ENCODE results near the gene QRICH1.

The QRICH1 gene

DNA sequence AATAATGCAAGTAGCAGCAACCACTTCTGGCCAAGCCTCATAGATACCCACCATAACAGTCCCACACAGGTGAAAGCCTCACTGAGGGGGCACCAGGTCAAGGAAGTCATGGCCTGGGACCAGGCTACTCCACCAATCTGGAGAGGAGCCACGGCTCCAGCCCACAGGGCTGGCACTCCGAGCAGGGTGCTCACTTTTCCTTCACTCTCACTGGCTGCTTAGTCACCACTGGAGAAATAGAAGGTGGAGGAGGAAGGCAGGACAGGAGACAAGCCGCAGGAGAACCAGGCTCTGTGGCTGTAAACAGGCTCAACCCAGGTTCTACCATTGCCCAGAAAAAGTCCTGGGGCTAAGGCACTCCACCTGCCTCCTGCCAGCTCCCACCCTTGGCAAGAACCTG lies 25.6 kb upstream of the QRICH1 start:
- Histone ChIP-seq H3K9me3 (ENCODE audit: control insufficient read depth in 1 of 2, low read length in 2 of 2) (no peaks in the 10 kb centered on the region), H3K4me3 (ENCODE audit: low read depth in 1 of 2, low read length in 2 of 2) (peak overlapping the region; percentile 92 to 96), H3K27ac (ENCODE audit: low read depth, low read length) (no peak overlapping the region), H3K9ac (ENCODE audit: low read depth in 1 of 2, low read length in 2 of 2) (peak overlapping the region; percentile 90 to 96), H3K4me1 (ENCODE audit: control insufficient read depth in 1 of 2, insufficient read depth in 2 of 2, low read length in 2 of 2) (peaks cover 13 to 15% of the 10 kb centered on the region in 2 donors), H3K27me3 (ENCODE audit: control insufficient read depth in 1 of 2, insufficient read depth in 2 of 2, low read length in 2 of 2) (no peaks in the 10 kb centered on the region), H3K36me3 (ENCODE audit: control insufficient read depth in 1 of 2, insufficient read depth in 2 of 2, low read length in 2 of 2) (peaks cover 46 to 59% of the 10 kb centered on the region in 2 donors)

DNA sequence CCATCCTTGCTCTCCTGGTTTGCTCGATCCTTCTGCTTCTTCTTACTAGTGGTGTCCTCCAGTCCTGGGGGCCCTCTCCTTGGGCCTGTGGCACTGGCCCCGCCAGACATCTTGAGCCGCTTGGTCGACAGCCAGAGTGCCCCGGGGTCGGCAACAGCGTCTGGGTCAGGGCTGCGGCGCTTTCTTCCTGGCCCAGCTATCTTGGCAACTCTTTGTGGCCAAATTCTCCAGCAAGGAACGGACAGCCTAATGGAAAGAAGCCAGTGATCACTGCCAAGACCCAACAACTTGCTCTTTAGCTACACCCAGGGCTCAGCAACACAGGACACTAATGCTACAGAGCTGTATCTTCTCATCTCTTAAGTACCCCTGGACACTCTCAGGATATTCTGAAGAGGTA lies 25.2 kb upstream of the QRICH1 start:
- H3K27ac ChIP-seq (ENCODE audit: low read depth, low read length): no peak overlapping the region
- H3K36me3 ChIP-seq (ENCODE audit: control insufficient read depth in 1 of 2, insufficient read depth in 2 of 2, low read length in 2 of 2): peaks cover 47 to 59% of the 10 kb centered on the region in 2 donors
- H3K9ac ChIP-seq (ENCODE audit: low read depth in 1 of 2, low read length in 2 of 2): peak overlapping the region; percentile 90 to 96

DNA sequence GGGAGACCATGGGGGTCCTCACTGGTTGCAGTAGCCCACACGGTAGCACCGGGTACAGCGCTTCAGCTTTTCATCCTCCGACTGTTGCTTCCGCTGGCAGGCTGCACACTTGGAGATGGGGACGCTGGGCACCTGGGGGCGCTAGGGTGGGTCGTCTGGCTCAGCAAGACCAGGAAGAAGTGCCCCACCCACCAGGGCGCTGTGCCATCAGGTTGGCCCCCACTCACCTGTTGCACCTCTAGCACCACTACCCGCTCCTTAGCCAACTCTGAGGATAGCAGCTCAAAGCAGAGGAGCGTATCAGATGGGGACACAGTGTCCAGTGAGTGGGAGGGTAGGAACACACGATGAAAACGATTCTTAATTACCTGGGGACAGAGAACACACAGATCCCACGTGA lies 18.4 kb upstream of the QRICH1 start:
- no peaks in the 10 kb centered on the region for H3K27me3 ChIP-seq (ENCODE audit: control insufficient read depth in 1 of 2, insufficient read depth in 2 of 2, low read length in 2 of 2)
- H3K4me3 ChIP-seq (ENCODE audit: low read depth in 1 of 2, low read length in 2 of 2): no peak overlapping the region
- no peak overlapping the region for H3K9ac ChIP-seq (ENCODE audit: low read depth in 1 of 2, low read length in 2 of 2)
- peaks cover 8% of the 10 kb centered on the region in 2 donors for H3K4me1 ChIP-seq (ENCODE audit: control insufficient read depth in 1 of 2, insufficient read depth in 2 of 2, low read length in 2 of 2)
- H3K9me3 ChIP-seq (ENCODE audit: control insufficient read depth in 1 of 2, low read length in 2 of 2): no peaks in the 10 kb centered on the region
- peaks cover 78 to 86% of the 10 kb centered on the region in 2 donors for H3K36me3 ChIP-seq (ENCODE audit: control insufficient read depth in 1 of 2, insufficient read depth in 2 of 2, low read length in 2 of 2)
- no peak overlapping the region for H3K27ac ChIP-seq (ENCODE audit: low read depth, low read length)

More for the DNA sequence above, 25.2 kb upstream of the QRICH1 start:
- Histone ChIP-seq H3K4me1 (ENCODE audit: control insufficient read depth in 1 of 2, insufficient read depth in 2 of 2, low read length in 2 of 2) (peaks cover 13 to 15% of the 10 kb centered on the region in 2 donors), H3K4me3 (ENCODE audit: low read depth in 1 of 2, low read length in 2 of 2) (peak overlapping the region; percentile 92 to 96), H3K27me3 (ENCODE audit: control insufficient read depth in 1 of 2, insufficient read depth in 2 of 2, low read length in 2 of 2) (no peaks in the 10 kb centered on the region), H3K9me3 (ENCODE audit: control insufficient read depth in 1 of 2, low read length in 2 of 2) (no peaks in the 10 kb centered on the region)

DNA sequence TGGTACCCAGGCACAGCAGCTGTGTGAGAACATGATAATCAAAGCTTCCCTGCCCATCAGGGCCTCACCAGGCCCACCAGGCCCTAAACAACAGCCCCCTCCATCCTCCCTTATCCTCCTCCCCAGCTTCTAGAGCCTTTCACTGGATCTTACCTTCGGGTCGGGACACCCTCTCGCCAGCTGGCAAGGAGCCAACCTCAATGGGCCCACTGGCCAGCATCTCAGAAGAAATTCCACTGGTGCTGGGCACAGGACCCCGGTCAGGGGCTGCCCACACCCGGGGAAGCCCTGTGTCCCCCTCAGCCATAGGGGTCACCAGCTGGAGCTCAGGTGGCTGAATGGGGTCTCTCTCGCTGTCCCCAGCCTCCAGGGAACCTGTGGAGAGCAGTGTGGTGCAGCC lies 17.5 kb upstream of the QRICH1 start:
- Histone ChIP-seq H3K9ac (ENCODE audit: low read depth in 1 of 2, low read length in 2 of 2) (no peak overlapping the region), H3K4me1 (ENCODE audit: control insufficient read depth in 1 of 2, insufficient read depth in 2 of 2, low read length in 2 of 2) (peaks cover 8% of the 10 kb centered on the region in 2 donors), H3K9me3 (ENCODE audit: control insufficient read depth in 1 of 2, low read length in 2 of 2) (no peaks in the 10 kb centered on the region), H3K36me3 (ENCODE audit: control insufficient read depth in 1 of 2, insufficient read depth in 2 of 2, low read length in 2 of 2) (peaks cover 70 to 79% of the 10 kb centered on the region in 2 donors), H3K27me3 (ENCODE audit: control insufficient read depth in 1 of 2, insufficient read depth in 2 of 2, low read length in 2 of 2) (no peaks in the 10 kb centered on the region), H3K27ac (ENCODE audit: low read depth, low read length) (no peak overlapping the region), H3K4me3 (ENCODE audit: low read depth in 1 of 2, low read length in 2 of 2) (no peak overlapping the region)

DNA sequence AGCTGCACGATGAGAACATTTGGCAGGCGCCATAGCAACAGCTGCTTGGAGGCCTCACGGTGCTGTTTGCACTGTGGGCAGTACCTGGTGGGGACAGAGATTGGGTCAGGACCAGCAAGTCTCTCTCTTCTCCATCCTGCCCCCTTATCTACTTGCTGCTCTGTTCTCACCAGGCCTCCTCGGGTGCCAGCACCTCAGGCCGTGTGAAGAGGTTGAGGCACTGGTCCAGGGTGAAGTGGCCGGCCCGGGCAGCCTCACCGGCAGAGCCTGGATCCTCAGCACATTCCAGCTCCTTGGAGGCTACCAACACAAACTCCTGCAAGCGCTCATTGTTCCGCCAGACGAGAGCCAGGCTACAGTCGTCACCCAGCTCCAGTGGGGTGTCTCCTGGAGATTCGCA lies 16.9 kb upstream of the QRICH1 start:
- H3K27ac ChIP-seq (ENCODE audit: low read depth, low read length): no peak overlapping the region
- peaks cover 65 to 75% of the 10 kb centered on the region in 2 donors for H3K36me3 ChIP-seq (ENCODE audit: control insufficient read depth in 1 of 2, insufficient read depth in 2 of 2, low read length in 2 of 2)
- H3K9me3 ChIP-seq (ENCODE audit: control insufficient read depth in 1 of 2, low read length in 2 of 2): no peaks in the 10 kb centered on the region
- no peaks in the 10 kb centered on the region for H3K27me3 ChIP-seq (ENCODE audit: control insufficient read depth in 1 of 2, insufficient read depth in 2 of 2, low read length in 2 of 2)
- H3K4me1 ChIP-seq (ENCODE audit: control insufficient read depth in 1 of 2, insufficient read depth in 2 of 2, low read length in 2 of 2): peaks cover 10 to 11% of the 10 kb centered on the region in 2 donors
- no peak overlapping the region for H3K9ac ChIP-seq (ENCODE audit: low read depth in 1 of 2, low read length in 2 of 2)
- H3K4me3 ChIP-seq (ENCODE audit: low read depth in 1 of 2, low read length in 2 of 2): no peak overlapping the region

DNA sequence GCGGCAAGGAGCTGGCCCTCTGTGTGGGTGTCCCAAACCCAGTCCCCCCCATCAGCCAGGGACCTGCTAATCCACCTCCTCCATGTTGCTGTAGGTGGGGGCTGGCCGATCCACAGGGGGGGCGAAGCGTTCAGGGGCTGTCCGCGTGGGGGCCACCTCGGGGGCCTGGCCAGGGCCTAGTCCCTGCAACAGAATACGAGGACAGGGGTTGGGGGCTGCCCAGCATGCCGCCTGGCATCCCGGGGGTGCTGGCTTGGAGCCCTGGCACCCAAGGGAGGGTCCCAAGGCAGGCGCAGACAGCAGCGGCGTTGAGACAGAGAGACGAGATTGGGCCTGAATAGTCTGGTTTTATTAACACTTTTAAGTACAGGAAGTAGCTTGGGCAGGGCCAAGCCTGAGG lies 14.5 kb upstream of the QRICH1 start:
- no peak overlapping the region for H3K9ac ChIP-seq (ENCODE audit: low read depth in 1 of 2, low read length in 2 of 2)
- H3K4me3 ChIP-seq (ENCODE audit: low read depth in 1 of 2, low read length in 2 of 2): no peak overlapping the region
- peaks cover 42 to 51% of the 10 kb centered on the region in 2 donors for H3K36me3 ChIP-seq (ENCODE audit: control insufficient read depth in 1 of 2, insufficient read depth in 2 of 2, low read length in 2 of 2)
- H3K9me3 ChIP-seq (ENCODE audit: control insufficient read depth in 1 of 2, low read length in 2 of 2): no peaks in the 10 kb centered on the region
- H3K27ac ChIP-seq (ENCODE audit: low read depth, low read length): no peak overlapping the region
- H3K4me1 ChIP-seq (ENCODE audit: control insufficient read depth in 1 of 2, insufficient read depth in 2 of 2, low read length in 2 of 2): peaks cover 20 to 27% of the 10 kb centered on the region in 2 donors
- no peaks in the 10 kb centered on the region for H3K27me3 ChIP-seq (ENCODE audit: control insufficient read depth in 1 of 2, insufficient read depth in 2 of 2, low read length in 2 of 2)

DNA sequence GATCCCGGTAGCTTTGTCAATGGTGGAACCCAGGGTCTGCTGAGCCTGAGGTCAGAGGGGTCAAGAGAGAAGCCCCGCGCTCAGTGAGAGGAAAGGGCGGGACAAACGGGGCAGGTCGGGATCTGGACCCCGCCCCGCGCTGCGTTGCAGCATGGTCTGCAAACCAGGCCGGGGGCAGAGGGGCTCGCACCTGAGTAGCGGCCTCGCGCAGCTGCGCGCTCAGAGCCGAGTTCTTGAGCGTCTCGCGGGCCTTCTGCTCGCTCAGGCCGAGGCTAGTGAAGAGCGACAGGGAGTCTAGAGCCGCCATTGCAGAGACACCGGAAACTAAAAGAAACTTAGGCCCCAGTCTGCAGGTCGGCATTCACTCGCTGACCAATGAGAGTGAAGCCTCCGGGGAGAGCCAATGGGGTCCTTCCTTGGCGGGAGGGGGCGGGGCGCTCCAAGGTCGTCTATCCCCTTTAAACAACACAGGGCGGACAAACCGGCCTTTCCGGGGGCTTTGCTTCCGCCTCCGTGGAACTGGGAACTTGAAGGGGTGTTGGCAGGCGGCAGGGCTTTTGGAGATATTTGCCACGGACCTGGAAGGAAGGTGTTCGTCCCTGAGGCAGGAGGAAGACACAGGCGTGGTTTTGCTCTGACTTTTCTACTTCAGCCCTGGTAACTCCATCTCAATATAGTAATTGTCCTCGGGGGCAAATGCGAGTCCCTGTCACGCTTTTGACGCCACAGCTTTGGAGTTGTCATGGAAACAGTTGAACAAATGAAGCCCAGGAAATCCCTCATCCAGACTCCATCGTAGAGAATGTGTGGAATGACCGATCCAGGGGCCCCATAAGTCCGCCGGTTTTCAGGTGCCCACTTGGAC lies 10.8 kb upstream of the QRICH1 start, which contains the start of gene QARS1:
Gene QARS1 (minus strand): TSS at position 331 of the 865 bp plus-strand sequence. CDS start 24 bp downstream, at position 307.
- H3K9me3 ChIP-seq (ENCODE audit: control insufficient read depth in 1 of 2, low read length in 2 of 2): no peaks in the 10 kb centered on the region
- no peaks in the 10 kb centered on the region for H3K27me3 ChIP-seq (ENCODE audit: control insufficient read depth in 1 of 2, insufficient read depth in 2 of 2, low read length in 2 of 2)
- peak within 1 kb of the TSS; percentile 91 to 97 for H3K4me3 ChIP-seq (ENCODE audit: low read depth in 1 of 2, low read length in 2 of 2)
- peaks cover 38 to 48% of the 10 kb centered on the region in 2 donors for H3K36me3 ChIP-seq (ENCODE audit: control insufficient read depth in 1 of 2, insufficient read depth in 2 of 2, low read length in 2 of 2)
- peak within 1 kb of the TSS; percentile 70 for H3K27ac ChIP-seq (ENCODE audit: low read depth, low read length)
- peak within 1 kb of the TSS; percentile 92 to 94 for H3K9ac ChIP-seq (ENCODE audit: low read depth in 1 of 2, low read length in 2 of 2)
- peaks cover 23 to 31% of the 10 kb centered on the region in 2 donors for H3K4me1 ChIP-seq (ENCODE audit: control insufficient read depth in 1 of 2, insufficient read depth in 2 of 2, low read length in 2 of 2)

DNA sequence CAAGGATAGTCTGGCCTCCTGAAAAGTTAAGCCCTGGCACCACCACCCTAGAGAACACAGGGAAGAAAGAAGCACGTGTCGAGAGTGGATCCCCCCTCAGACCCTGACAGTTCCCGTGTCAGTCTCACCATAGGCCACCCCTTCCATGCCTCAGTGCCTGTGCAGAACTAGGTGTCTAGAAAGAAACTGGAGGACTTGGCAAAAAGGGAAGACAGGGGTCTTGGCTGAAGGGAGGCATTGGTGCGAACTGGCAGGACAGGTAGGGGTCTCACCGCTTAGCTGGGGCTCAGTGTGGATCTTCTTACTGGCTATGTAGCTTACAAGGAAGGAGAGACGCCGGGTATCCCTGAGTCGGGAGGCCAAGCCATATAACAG lies 10.2 kb upstream of the QRICH1 start:
- H3K36me3 ChIP-seq (ENCODE audit: control insufficient read depth in 1 of 2, insufficient read depth in 2 of 2, low read length in 2 of 2): peaks cover 38 to 48% of the 10 kb centered on the region in 2 donors
- peak overlapping the region; percentile 91 to 97 for H3K4me3 ChIP-seq (ENCODE audit: low read depth in 1 of 2, low read length in 2 of 2)
- H3K27ac ChIP-seq (ENCODE audit: low read depth, low read length): peak overlapping the region; percentile 59
- H3K4me1 ChIP-seq (ENCODE audit: control insufficient read depth in 1 of 2, insufficient read depth in 2 of 2, low read length in 2 of 2): peaks cover 23 to 31% of the 10 kb centered on the region in 2 donors
- H3K9me3 ChIP-seq (ENCODE audit: control insufficient read depth in 1 of 2, low read length in 2 of 2): no peaks in the 10 kb centered on the region
- H3K9ac ChIP-seq (ENCODE audit: low read depth in 1 of 2, low read length in 2 of 2): peak overlapping the region; percentile 92 to 94
- no peaks in the 10 kb centered on the region for H3K27me3 ChIP-seq (ENCODE audit: control insufficient read depth in 1 of 2, insufficient read depth in 2 of 2, low read length in 2 of 2)

DNA sequence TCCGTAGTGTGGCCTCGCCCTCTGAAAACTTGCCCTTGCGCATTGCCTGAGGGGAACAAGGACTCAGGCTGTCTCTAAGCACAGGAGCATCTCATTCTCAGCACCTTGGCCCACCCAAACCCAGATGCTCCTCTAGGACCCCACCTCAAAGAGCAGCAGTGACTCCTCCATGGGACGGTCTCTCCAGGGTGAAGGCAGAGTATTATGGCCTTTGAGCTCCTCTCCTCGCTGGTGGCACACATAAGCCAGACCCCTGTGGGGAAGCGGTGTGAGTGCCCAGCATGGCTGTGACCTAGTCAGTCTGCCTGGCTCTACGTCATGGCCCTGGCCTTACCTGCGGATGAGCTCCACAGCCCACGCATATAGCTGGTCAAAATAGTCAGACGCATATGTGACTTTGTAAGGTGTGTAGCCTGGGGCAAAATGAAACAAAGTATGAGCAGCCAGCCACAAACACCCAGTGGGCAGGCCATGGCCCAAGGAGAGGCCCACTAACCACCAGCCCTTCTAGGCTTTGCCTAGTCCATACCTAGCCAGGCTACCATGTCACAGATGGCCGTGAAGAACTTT lies 6.3 kb upstream of the QRICH1 start:
- H3K9me3 ChIP-seq (ENCODE audit: control insufficient read depth in 1 of 2, low read length in 2 of 2): no peaks in the 10 kb centered on the region

More for the DNA sequence above, 6.3 kb upstream of the QRICH1 start:
- no peaks in the 10 kb centered on the region for H3K27me3 ChIP-seq (ENCODE audit: control insufficient read depth in 1 of 2, insufficient read depth in 2 of 2, low read length in 2 of 2)
- H3K4me1 ChIP-seq (ENCODE audit: control insufficient read depth in 1 of 2, insufficient read depth in 2 of 2, low read length in 2 of 2): peaks cover 10 to 17% of the 10 kb centered on the region in 2 donors
- peaks cover 50 to 63% of the 10 kb centered on the region in 2 donors for H3K36me3 ChIP-seq (ENCODE audit: control insufficient read depth in 1 of 2, insufficient read depth in 2 of 2, low read length in 2 of 2)
- no peak overlapping the region for H3K9ac ChIP-seq (ENCODE audit: low read depth in 1 of 2, low read length in 2 of 2)
- no peak overlapping the region for H3K27ac ChIP-seq (ENCODE audit: low read depth, low read length)
- no peak overlapping the region for H3K4me3 ChIP-seq (ENCODE audit: low read depth in 1 of 2, low read length in 2 of 2)

All from duodenal mucosa (tissue), 2 donors.